WTC11 (cell line): ENCODE measurements around the gene PLA2G12B. TPM values are rescaled to one million over a fixed set of nuclear protein-coding genes. Genes with fewer than 3 reads are reported as not detected.

Source experiments
- ATAC-seq: fragments of 200-7000 bp; cut with Tn5 transposase; 2 replicates; pipeline ENCODE4 v1.10.0; 2021; ENCODE audit warnings: mild to moderate bottlenecking, moderate library complexity
- CTCF ChIA-PET: fragments of 300-600 bp; sonication (Branson Sonifier 250); formaldehyde crosslinking; loops from one replicate; lab custom pipeline; 2021; ENCODE audit warnings: antibody characterized with exemption; lab: Charles Lee
- POLR2A ChIA-PET: fragments of 350-600 bp; sonication (Branson Sonifier 250); formaldehyde crosslinking; loops from one replicate; lab custom pipeline; 2021; ENCODE audit warnings: antibody characterized with exemption; lab: Charles Lee
- DNase-seq: peaks from one replicate; pipeline ENCODE4 v3.0.0; 2021; ENCODE audit warnings: low spot score
- H3K27ac Mint-ChIP-seq: 2 replicates; pipeline ENCODE4 v1.8.0; 2021; ENCODE audit warnings: mixed read lengths
- H3K27me3 Mint-ChIP-seq: 2 replicates; pipeline ENCODE4 v1.8.0; 2021; ENCODE audit warnings: low read depth, mild to moderate bottlenecking, moderate library complexity, mixed read lengths
- H3K36me3 Mint-ChIP-seq: 2 replicates; pipeline ENCODE4 v1.8.0; 2021; ENCODE audit warnings: mixed read lengths
- H3K4me1 Mint-ChIP-seq: 2 replicates; pipeline ENCODE4 v1.8.0; 2022; ENCODE audit warnings: mixed read lengths
- H3K4me3 Mint-ChIP-seq: 2 replicates; pipeline ENCODE4 v1.8.0; 2021; ENCODE audit warnings: mild to moderate bottlenecking, moderate library complexity, mixed read lengths
- H3K9me3 Mint-ChIP-seq: 2 replicates; pipeline ENCODE4 v1.8.0; 2021; ENCODE audit warnings: mixed read lengths
- ETV6 ChIP-seq: sonication (generic); formaldehyde crosslinking; IDR thresholded peaks from 2 replicates; pipeline ENCODE4 v1.8.1; 2022; ENCODE audit warnings: mild to moderate bottlenecking, missing genetic modification reagents
- FOXJ3 ChIP-seq: sonication (generic); formaldehyde crosslinking; IDR thresholded peaks from 2 replicates; pipeline ENCODE4 v1.9.0; 2021; ENCODE audit warnings: missing genetic modification reagents, mild to moderate bottlenecking, borderline replicate concordance
- IRF2 ChIP-seq: sonication (generic); formaldehyde crosslinking; IDR thresholded peaks from 2 replicates; pipeline ENCODE4 v1.8.0; 2022; ENCODE audit warnings: low read depth, missing genetic modification reagents, borderline replicate concordance
- PRRX2 ChIP-seq: fragments of 250-450 bp; sonication (Bioruptor Pico); IDR thresholded peaks from 2 replicates; pipeline ENCODE4 v1.8.0; 2021; ENCODE audit warnings: mild to moderate bottlenecking
- SMAD4 ChIP-seq: sonication (generic); formaldehyde crosslinking; IDR thresholded peaks from 2 replicates; pipeline ENCODE4 v1.8.0; 2022; ENCODE audit warnings: mild to moderate bottlenecking, missing genetic modification reagents
- TCF7 ChIP-seq: sonication (generic); formaldehyde crosslinking; IDR thresholded peaks from 2 replicates; pipeline ENCODE4 v1.8.0; 2022; ENCODE audit warnings: mild to moderate bottlenecking, low read depth, missing genetic modification reagents, moderate library complexity
- TEAD1 ChIP-seq: sonication (generic); formaldehyde crosslinking; IDR thresholded peaks from 2 replicates; pipeline ENCODE4 v1.8.0; 2022; ENCODE audit warnings: mild to moderate bottlenecking, missing genetic modification reagents
- ZBTB21 ChIP-seq: sonication (generic); formaldehyde crosslinking; IDR thresholded peaks from 2 replicates; pipeline ENCODE4 v1.8.1; 2023; ENCODE audit warnings: mild to moderate bottlenecking, missing genetic modification reagents, borderline replicate concordance
- ZNF138 ChIP-seq: sonication (generic); formaldehyde crosslinking; conservative IDR thresholded peaks from 2 replicates; pipeline ENCODE4 v1.8.1; 2022; ENCODE audit warnings: mild to moderate bottlenecking, moderate library complexity, missing genetic modification reagents
- ZNF396 ChIP-seq: fragments of 250-450 bp; sonication (Bioruptor Pico); IDR thresholded peaks from 2 replicates; pipeline ENCODE4 v1.8.0; 2021; ENCODE audit warnings: mild to moderate bottlenecking, moderate library complexity, borderline replicate concordance
- ZNF416 ChIP-seq: fragments of 250-450 bp; sonication (Bioruptor Pico); IDR thresholded peaks from 2 replicates; pipeline ENCODE4 v1.9.0; 2021; ENCODE audit warnings: mild to moderate bottlenecking, inconsistent platforms
- total RNA-seq: library from RNA; stranded (reverse); gene quantifications from 3 replicates; pipeline ENCODE4 v1.2.3, GENCODE V29; 2021
- TF ChIP-seq, protein P1 (sequence below): sonication (generic); formaldehyde crosslinking; IDR thresholded peaks from 2 replicates; pipeline ENCODE4 v1.8.1; 2023; ENCODE audit warnings: mild to moderate bottlenecking, missing genetic modification reagents, borderline replicate concordance
- TF ChIP-seq, protein P2 (sequence below): sonication (generic); formaldehyde crosslinking; IDR thresholded peaks from 2 replicates; pipeline ENCODE4 v1.8.0; 2022; ENCODE audit warnings: mild to moderate bottlenecking, missing genetic modification reagents
- TF ChIP-seq, protein P3 (sequence below): sonication (generic); formaldehyde crosslinking; IDR thresholded peaks from 2 replicates; pipeline ENCODE4 v1.8.1; 2023; ENCODE audit warnings: mild to moderate bottlenecking, missing genetic modification reagents
- TF ChIP-seq, protein P4 (sequence below): sonication (generic); formaldehyde crosslinking; IDR thresholded peaks from 2 replicates; pipeline ENCODE4 v1.8.0; 2023; ENCODE audit warnings: missing genetic modification reagents, mild to moderate bottlenecking, borderline replicate concordance
- TF ChIP-seq, protein P5 (sequence below): sonication (generic); formaldehyde crosslinking; IDR thresholded peaks from 2 replicates; pipeline ENCODE4 v1.8.0; 2023; ENCODE audit warnings: missing genetic modification reagents

The PLA2G12B gene
- total RNA-seq, 1 experiment from 2014 or later, result not detected

DNA sequence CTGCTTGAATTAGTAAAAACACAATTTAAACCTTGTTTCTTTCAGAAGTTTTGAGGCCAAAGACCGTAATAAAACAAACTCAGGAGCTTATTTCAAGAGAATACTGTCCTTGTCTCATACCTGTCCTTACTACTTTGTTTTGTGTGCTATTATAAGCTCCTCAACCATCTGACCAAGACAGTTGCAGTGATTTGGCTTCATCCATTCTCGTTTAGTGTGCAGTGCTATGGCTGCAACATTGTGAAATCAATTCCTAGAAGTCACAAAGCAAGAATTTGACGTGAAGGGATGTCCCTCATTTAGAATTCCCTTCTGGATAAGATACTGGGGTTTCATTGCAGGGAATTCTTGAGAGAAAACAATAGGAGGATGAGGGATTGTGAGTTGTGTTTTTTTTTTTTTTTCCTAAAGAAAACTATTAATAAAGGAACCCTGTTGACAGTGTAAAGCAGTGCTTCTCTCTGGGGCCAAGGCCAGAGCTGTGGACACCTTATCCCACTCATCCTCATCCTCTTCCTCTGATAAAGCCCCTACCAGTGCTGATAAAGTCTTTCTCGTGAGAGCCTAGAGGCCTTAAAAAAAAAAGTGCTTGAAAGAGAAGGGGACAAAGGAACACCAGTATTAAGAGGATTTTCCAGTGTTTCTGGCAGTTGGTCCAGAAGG is 61.3 kb downstream of the PLA2G12B start, which contains the start of gene OIT3 (continued):
- TF ChIP-seq, protein P1, sequence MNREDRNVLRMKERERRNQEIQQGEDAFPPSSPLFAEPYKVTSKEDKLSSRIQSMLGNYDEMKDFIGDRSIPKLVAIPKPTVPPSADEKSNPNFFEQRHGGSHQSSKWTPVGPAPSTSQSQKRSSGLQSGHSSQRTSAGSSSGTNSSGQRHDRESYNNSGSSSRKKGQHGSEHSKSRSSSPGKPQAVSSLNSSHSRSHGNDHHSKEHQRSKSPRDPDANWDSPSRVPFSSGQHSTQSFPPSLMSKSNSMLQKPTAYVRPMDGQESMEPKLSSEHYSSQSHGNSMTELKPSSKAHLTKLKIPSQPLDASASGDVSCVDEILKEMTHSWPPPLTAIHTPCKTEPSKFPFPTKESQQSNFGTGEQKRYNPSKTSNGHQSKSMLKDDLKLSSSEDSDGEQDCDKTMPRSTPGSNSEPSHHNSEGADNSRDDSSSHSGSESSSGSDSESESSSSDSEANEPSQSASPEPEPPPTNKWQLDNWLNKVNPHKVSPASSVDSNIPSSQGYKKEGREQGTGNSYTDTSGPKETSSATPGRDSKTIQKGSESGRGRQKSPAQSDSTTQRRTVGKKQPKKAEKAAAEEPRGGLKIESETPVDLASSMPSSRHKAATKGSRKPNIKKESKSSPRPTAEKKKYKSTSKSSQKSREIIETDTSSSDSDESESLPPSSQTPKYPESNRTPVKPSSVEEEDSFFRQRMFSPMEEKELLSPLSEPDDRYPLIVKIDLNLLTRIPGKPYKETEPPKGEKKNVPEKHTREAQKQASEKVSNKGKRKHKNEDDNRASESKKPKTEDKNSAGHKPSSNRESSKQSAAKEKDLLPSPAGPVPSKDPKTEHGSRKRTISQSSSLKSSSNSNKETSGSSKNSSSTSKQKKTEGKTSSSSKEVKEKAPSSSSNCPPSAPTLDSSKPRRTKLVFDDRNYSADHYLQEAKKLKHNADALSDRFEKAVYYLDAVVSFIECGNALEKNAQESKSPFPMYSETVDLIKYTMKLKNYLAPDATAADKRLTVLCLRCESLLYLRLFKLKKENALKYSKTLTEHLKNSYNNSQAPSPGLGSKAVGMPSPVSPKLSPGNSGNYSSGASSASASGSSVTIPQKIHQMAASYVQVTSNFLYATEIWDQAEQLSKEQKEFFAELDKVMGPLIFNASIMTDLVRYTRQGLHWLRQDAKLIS (CRISPR knock-in tag), result no peak
- TF ChIP-seq ETV6 (CRISPR knock-in tag), result no peak
- TF ChIP-seq FOXJ3, result no peak
- TF ChIP-seq TCF7 (CRISPR knock-in tag), result no peak
- no peak for TF ChIP-seq ZNF396 (CRISPR knock-in tag)
- TF ChIP-seq ZNF416 (CRISPR knock-in tag), result no peak
- TF ChIP-seq SMAD4 (CRISPR knock-in tag), result no peak
- TF ChIP-seq ZNF138 (CRISPR knock-in tag), result no peak
- TF ChIP-seq, protein P2, sequence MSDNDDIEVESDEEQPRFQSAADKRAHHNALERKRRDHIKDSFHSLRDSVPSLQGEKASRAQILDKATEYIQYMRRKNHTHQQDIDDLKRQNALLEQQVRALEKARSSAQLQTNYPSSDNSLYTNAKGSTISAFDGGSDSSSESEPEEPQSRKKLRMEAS, result no peak
- TF ChIP-seq, protein P3, sequence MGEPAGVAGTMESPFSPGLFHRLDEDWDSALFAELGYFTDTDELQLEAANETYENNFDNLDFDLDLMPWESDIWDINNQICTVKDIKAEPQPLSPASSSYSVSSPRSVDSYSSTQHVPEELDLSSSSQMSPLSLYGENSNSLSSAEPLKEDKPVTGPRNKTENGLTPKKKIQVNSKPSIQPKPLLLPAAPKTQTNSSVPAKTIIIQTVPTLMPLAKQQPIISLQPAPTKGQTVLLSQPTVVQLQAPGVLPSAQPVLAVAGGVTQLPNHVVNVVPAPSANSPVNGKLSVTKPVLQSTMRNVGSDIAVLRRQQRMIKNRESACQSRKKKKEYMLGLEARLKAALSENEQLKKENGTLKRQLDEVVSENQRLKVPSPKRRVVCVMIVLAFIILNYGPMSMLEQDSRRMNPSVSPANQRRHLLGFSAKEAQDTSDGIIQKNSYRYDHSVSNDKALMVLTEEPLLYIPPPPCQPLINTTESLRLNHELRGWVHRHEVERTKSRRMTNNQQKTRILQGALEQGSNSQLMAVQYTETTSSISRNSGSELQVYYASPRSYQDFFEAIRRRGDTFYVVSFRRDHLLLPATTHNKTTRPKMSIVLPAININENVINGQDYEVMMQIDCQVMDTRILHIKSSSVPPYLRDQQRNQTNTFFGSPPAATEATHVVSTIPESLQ, result no peak
- TF ChIP-seq PRRX2 (CRISPR knock-in tag), result no peak

DNA sequence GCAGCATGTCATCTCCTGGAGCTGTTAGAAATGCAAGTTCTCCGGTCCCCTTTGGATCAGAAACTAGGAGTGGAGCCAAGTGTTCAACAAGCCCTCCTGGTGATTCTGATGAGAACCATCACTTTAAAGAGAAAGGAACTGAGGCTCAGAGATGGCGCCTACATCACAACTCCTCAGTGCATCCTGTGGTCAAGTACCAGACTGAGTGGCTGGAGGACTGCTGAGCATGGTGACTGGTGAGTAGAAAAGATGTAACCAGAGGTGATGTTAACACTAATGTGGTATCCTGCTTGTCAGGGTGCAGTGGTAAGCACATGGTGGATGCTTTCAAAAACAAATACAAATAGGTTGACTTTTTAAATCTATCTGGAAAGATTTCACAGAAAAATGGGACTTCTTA is 64.5 kb downstream of the PLA2G12B start:
- no peak overlapping the region for H3K4me3 Mint-ChIP-seq
- H3K4me1 Mint-ChIP-seq, result peaks cover 35% of the 10 kb centered on the region
- TF ChIP-seq IRF2 (no peak), TEAD1 (CRISPR knock-in tag) (no peak), ZBTB21 (CRISPR knock-in tag) (no peak)
- TF ChIP-seq, protein P4, sequence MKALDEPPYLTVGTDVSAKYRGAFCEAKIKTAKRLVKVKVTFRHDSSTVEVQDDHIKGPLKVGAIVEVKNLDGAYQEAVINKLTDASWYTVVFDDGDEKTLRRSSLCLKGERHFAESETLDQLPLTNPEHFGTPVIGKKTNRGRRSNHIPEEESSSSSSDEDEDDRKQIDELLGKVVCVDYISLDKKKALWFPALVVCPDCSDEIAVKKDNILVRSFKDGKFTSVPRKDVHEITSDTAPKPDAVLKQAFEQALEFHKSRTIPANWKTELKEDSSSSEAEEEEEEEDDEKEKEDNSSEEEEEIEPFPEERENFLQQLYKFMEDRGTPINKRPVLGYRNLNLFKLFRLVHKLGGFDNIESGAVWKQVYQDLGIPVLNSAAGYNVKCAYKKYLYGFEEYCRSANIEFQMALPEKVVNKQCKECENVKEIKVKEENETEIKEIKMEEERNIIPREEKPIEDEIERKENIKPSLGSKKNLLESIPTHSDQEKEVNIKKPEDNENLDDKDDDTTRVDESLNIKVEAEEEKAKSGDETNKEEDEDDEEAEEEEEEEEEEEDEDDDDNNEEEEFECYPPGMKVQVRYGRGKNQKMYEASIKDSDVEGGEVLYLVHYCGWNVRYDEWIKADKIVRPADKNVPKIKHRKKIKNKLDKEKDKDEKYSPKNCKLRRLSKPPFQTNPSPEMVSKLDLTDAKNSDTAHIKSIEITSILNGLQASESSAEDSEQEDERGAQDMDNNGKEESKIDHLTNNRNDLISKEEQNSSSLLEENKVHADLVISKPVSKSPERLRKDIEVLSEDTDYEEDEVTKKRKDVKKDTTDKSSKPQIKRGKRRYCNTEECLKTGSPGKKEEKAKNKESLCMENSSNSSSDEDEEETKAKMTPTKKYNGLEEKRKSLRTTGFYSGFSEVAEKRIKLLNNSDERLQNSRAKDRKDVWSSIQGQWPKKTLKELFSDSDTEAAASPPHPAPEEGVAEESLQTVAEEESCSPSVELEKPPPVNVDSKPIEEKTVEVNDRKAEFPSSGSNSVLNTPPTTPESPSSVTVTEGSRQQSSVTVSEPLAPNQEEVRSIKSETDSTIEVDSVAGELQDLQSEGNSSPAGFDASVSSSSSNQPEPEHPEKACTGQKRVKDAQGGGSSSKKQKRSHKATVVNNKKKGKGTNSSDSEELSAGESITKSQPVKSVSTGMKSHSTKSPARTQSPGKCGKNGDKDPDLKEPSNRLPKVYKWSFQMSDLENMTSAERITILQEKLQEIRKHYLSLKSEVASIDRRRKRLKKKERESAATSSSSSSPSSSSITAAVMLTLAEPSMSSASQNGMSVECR (CRISPR knock-in tag), result no peak
- TF ChIP-seq, protein P5, sequence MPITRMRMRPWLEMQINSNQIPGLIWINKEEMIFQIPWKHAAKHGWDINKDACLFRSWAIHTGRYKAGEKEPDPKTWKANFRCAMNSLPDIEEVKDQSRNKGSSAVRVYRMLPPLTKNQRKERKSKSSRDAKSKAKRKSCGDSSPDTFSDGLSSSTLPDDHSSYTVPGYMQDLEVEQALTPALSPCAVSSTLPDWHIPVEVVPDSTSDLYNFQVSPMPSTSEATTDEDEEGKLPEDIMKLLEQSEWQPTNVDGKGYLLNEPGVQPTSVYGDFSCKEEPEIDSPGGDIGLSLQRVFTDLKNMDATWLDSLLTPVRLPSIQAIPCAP (CRISPR knock-in tag), result no peak
- H3K9me3 Mint-ChIP-seq, result peaks cover 16% of the 10 kb centered on the region; the same call in 1 of the 2 replicates
- no peak overlapping the region for H3K27ac Mint-ChIP-seq
- ATAC-seq (no peak), DNase-seq (no peak)
- CTCF ChIA-PET, result no interaction called here
- no peaks in the 10 kb centered on the region for H3K27me3 Mint-ChIP-seq
- peaks cover 20% of the 10 kb centered on the region for H3K36me3 Mint-ChIP-seq
- POLR2A ChIA-PET, result no interaction called here
